GM12873 (cell line): Measurements from ENCODE around the gene CLASP2.

Source experiments
- CTCF ChIP-seq: IDR thresholded peaks from 2 replicates; pipeline ENCODE4 v1.5.1; 2012; ENCODE audit warnings: low read depth, mild to moderate bottlenecking, moderate library complexity, low read length, control low read depth; ENCODE audit not compliant: insufficient read depth; ENCODE audit errors: missing control alignments

CLASP2 gene

GRCh38 chr3:33578325-33579177 lies 139.5 kb downstream of the CLASP2 start:
- TF ChIP-seq CTCF = no peak

DNA sequence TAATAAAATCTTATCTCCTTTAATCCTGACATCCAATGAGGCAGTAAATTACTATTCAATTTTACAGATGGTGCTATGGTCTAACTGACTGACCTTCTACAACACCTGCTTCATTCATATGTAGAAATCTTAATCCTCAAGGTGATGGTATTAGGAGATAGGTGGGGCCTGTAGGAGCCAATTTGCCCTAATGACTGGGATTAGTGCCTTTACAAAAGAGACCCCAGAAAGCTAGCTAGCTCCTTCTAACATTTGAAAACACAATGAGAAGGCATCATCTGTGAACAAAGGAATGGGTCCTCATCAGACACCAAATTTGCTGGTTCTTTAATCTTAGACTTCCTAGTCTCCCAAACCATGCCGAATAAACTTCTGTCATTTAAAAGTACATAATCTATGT lies 140.5 kb downstream of the CLASP2 start:
- no peak for TF ChIP-seq CTCF

DNA sequence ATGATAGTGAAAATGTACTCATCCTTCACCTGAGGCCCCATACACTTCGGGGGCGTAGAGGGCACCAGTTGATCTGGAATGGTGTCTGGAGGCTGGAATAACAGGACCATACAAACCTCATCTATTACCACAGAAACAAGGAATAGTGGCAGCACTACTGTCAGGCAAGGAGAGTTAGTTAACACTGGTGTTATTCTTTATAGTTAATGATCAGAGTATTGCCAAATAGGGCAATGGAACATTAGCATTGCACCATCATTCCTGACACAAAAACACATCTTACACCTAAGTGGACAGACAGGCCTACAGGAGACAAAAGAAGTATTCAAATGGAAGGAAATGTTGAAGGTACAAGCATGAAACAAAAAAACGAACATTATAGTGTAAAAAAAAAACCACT lies 140.9 kb downstream of the CLASP2 start:
- no peak for TF ChIP-seq CTCF

GRCh38 chr3:33575311-33575710 lies 142.7 kb downstream of the CLASP2 start:
- no peak for TF ChIP-seq CTCF

DNA sequence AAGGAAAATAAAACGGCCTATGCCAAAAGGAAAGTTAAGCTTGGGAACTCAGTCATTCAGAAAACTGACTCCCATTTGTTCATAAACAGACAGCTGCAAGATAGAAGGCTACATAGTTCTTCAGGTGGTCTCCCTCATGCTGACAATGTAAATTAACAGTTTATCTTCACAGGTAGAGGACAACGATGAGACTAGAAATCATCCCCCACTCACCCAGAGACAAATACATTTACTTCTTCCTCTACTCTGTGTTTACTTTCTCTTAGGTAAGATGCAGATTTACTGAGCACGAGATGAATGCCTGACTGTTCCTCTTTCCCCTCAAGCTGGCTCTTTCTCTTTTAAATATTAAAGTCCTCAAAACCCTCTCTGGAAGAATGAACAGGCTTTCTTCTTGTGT lies 160.2 kb downstream of the CLASP2 start:
- no peak for TF ChIP-seq CTCF

DNA sequence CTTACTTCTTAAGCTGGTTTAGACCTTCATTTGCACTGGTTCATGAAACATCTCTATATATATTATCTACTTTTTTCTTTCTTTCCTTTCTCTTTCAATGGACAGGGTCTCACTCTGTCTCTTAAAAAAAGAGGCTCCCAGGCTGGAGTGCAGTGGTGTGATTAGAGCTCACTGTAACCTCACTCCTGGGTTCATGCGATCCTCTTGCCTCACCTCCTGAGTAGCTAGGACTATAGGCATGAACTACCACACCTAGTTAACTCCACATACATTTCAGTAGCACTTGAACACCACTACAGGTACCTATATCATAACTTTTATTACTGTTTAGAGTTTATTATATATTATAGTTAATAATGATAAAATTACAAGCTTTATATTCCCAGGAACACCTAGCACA lies 160.8 kb downstream of the CLASP2 start:
- TF ChIP-seq CTCF = no peak

DNA sequence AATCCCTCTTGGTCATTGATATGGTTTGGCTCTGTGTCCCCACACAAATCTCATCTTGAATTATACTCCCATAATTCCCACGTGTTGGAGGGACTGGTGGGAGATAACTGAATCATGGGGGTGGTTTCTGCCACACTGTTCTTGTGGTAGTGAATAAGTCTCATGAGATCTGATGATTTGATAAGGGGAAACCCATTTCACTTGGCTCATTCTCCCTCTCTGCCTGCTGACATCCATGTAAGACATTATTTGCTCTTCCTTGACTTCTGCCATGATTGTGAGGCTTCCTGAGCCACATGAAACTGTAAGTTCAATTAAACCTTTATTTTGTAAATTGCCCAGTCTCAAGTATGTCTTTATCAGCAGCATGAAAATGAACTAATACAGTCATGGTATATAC lies 171.0 kb downstream of the CLASP2 start:
- no peak for TF ChIP-seq CTCF
